ENCODE data around the gene ASAP2.

Gene ASAP2

GRCh38 chr2:9412781-9413180 lies 206.2 kb downstream of the ASAP2 start:
- H3K27ac ChIP-seq: no peak overlapping the region
- H3K4me3 ChIP-seq (ENCODE audit: low read depth, low read length): no peak overlapping the region
- no peak for DNase-seq
- H3K9me3 ChIP-seq (ENCODE audit: severe bottlenecking): no peaks in the 10 kb centered on the region
- H3K27me3 ChIP-seq (ENCODE audit: insufficient read depth, low read depth, severe bottlenecking): no peaks in the 10 kb centered on the region
- peaks cover 37% of the 10 kb centered on the region for H3K36me3 ChIP-seq
- no peak for TF ChIP-seq CTCF (IDR thresholded peaks at IDR 0.05; ENCODE audit: low read depth, low read length)

- no peak for DNase-seq
- Histone ChIP-seq H3K4me3 (ENCODE audit: low read depth, low read length) (no peak overlapping the region), H3K27me3 (ENCODE audit: insufficient read depth, low read depth, severe bottlenecking) (no peaks in the 10 kb centered on the region), H3K9me3 (ENCODE audit: severe bottlenecking) (no peaks in the 10 kb centered on the region), H3K27ac (no peak overlapping the region), H3K36me3 (peaks cover 31% of the 10 kb centered on the region)
- no peak for TF ChIP-seq CTCF (IDR thresholded peaks at IDR 0.05; ENCODE audit: low read depth, low read length)
Observed at GRCh38 chr2:9415516-9416169, 209.0 kb downstream of the ASAP2 start.

GRCh38 chr2:9416267-9416961 lies 209.8 kb downstream of the ASAP2 start:
- H3K36me3 ChIP-seq: peaks cover 25% of the 10 kb centered on the region
- no peak for TF ChIP-seq CTCF (IDR thresholded peaks at IDR 0.05; ENCODE audit: low read depth, low read length)
- DNase-seq: no peak

GRCh38 chr2:9416962-9417316 lies 210.3 kb downstream of the ASAP2 start:
- Histone ChIP-seq H3K4me3 (ENCODE audit: low read depth, low read length) (no peak overlapping the region), H3K36me3 (peaks cover 24% of the 10 kb centered on the region), H3K27me3 (ENCODE audit: insufficient read depth, low read depth, severe bottlenecking) (no peaks in the 10 kb centered on the region), H3K9me3 (ENCODE audit: severe bottlenecking) (no peaks in the 10 kb centered on the region), H3K27ac (no peak overlapping the region)
- no peak for TF ChIP-seq CTCF (IDR thresholded peaks at IDR 0.05; ENCODE audit: low read depth, low read length)
- no peak for DNase-seq

More at GRCh38 chr2:9416267-9416961, 209.8 kb downstream of the ASAP2 start:
- no peaks in the 10 kb centered on the region for H3K27me3 ChIP-seq (ENCODE audit: insufficient read depth, low read depth, severe bottlenecking)
- no peak overlapping the region for H3K27ac ChIP-seq
- H3K9me3 ChIP-seq (ENCODE audit: severe bottlenecking): no peaks in the 10 kb centered on the region
- H3K4me3 ChIP-seq (ENCODE audit: low read depth, low read length): no peak overlapping the region

GRCh38 chr2:9417725-9418124 lies 211.1 kb downstream of the ASAP2 start:
- H3K36me3 ChIP-seq: peaks cover 24% of the 10 kb centered on the region
- DNase-seq: no peak
- no peaks in the 10 kb centered on the region for H3K27me3 ChIP-seq (ENCODE audit: insufficient read depth, low read depth, severe bottlenecking)
- TF ChIP-seq CTCF (IDR thresholded peaks at IDR 0.05; ENCODE audit: low read depth, low read length): no peak
- H3K4me3 ChIP-seq (ENCODE audit: low read depth, low read length): no peak overlapping the region
- no peaks in the 10 kb centered on the region for H3K9me3 ChIP-seq (ENCODE audit: severe bottlenecking)
- H3K27ac ChIP-seq: no peak overlapping the region
